Stimulated activated CD4-positive, alpha-beta T cell treated with anti-CD3 and anti-CD28 coated beads, TNF-alpha, amount 100 ng/mL, for 48 hours (primary cell): ENCODE measurements around the gene LPCAT1.

ENCODE experiments used
- DNase-seq, 3 donors: peaks; one replicate each; pipeline ENCODE4 v3.0.0-alpha.2; 2020; ENCODE audit warnings: low read depth in 3 of 3

The LPCAT1 gene

DNA sequence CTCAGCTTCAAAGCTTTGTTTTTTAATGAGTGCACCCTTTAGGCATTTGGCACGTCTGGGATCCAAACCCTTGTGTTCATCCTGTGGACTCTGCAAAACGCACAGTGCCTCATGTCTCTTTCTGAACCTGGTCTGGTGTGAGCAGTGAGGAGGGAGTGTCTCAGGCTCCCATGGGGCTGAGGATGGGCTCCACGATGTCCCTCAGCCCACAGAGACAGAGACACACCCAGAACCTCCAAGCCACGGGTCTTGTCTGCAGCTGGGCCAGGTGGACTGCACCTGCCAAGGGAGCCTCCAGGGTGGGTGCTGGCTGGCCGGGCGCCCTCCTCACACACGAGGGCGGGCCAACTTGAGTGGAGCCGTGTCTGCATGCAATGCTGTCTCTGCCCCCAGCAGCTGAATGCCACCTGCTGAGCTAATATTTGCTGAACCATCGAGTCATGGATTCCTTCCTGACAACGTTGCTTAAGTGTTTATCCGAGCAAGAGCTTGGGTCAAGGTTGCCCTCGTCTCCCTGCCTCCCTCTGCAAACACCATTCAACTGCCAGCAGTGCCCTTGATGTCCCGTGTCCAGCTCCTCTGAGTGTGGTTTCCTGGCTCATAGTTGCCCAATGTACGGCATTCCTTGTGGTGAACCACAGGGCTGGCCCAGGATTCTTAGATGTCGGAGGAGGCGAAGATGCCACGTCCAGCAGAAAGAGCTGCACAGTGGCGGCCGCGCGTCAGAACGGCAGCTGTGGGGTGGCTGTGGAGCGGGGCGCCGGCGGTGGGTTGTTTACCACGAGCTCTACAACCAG lies 31.4 kb upstream of the LPCAT1 start:
- DNase-seq: no peak

DNA sequence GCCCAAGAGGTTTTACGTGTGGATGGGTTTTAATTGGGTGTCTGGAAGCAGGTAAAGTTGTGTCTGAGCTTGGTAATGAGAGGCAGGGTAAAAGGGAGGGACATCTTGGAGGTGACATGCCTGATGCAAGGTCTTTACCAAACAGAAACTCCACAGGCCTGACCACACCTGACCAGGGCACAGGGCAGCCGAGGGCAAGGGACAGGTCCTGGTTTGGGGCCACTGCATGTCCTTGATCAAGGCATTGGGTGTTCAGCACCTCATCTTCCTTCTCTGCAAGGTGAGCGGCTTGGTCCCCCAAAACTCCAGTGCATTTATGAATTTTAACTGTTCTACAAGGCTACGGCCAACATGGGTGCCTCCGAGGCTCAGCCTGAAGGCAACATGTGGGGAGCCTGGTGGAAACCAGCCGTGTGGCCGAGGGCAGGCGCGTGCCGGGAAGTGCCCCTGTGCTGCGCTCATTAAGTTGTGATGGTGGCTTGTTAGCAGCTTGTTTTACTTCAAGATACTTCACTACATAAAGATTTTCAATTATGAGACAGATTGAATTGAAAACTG lies 30.7 kb upstream of the LPCAT1 start:
- DNase-seq: no peak

DNA sequence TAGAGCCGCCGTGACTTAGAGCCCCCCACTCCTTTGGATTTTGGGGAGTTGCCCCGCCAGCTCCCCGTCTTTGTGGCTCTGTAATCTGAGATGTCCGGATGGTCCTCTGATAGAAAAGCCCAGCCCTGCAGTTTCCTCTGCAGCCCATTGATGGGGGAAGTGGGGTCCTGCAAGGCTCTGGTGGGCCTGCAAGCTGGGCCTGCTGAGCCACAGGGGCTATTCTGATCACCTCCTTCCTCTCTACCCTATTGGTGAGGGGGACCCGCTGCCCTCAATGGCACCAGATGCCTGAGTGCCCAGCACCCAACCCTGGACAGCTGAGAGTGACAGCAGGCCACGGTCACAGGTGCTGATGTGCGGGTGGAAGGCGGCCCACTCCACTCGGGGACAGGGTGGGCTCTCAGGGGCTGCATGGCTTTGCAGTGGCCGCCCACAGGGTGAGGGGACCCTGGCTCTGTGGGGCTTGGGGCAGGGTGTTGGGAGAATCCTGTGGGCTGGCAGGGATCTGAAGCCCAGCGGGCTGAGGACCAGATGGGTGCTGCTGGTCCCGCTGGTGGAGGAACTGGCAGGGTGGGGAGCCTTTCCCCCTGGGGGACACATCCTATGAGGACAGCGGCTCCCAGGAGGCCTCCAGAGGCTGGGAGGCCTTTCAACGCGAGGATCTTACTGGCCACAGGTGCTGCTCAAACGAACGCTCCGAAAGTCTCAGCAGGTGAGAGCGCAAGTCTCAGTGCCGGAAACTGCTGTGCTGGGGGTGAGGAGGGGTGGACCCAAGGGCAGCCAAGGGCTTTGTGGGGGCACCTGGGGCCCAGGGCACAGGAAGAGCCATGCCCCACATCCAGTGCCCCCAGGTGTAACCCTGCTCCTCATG lies 30.0 kb upstream of the LPCAT1 start:
- DNase-seq: no peak

DNA sequence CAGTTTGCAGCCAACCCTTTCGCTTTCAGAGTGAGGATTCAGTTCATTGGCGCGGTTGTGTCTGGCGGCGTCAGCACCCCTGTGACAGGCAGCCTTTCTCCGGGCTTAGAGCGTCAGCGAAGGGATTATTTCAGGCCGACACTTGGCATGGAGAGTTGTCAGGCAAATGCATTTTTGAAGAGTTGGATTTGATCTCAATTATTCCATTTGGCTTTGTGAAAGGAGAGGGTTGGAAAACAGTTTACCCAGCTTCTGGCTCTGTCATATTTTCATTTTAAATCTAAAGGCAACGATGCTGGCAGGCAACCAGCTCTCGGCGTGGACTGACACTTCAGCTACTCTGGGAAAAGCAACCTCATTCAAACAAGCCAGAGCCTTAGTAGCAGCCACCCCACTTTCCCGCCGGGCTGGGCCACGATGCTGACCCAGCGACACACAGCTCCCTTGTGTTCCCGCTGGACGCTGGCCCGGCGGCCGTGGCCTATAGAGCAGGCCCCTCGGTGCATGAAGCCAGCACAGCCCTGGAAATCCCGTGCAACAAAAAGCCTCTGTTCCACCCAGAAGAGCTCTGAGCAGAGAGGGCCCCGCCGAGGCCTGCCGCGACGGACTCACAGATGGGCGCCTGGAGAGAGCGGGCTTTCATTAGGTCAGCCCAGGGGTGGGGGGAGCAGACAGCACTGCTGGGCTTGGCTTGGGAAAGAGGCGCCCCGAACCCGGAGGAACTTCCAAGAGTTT lies 28.9 kb upstream of the LPCAT1 start:
- DNase-seq: no peak

DNA sequence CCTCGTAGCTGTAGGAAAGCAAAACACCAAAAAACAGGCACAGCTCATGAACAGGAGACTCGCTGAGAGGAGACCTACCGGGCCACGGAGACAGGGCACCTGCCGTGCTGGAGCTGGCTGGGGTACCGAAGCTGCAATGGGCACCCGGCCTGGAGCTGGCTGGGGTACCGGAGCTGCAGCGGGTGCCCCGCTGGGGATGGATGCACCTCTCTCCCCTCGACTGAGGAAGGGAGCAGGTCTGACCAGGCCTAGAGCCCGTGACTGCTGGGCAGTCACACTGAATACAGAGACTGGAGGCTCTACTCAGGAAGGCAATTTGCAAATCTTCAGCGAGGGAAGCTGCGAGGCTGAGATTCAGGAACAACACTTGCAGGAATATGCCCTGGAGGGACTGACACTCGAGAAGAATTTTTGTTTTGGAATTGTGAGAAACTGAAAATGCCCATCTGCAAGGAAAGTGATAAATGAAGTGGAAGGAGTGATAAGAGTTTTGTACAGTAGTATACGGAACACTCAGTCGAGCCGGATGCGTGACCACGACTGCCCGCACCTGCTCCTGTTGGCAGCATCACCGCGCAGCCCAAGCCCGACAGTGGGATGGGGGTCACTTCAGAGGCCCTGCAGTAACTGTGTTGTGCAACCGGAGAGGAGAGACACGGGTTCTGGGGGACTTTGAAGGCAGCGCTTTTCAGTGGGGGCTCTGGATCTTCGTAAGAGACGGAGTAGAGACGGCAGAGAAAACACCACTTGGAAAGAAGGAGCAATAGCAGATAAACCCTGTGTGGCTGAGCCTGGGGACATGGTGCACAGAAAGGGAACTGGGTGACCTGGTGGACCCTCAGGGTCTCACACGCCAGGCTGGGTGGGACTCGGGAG lies 27.9 kb upstream of the LPCAT1 start:
- no peak for DNase-seq

DNA sequence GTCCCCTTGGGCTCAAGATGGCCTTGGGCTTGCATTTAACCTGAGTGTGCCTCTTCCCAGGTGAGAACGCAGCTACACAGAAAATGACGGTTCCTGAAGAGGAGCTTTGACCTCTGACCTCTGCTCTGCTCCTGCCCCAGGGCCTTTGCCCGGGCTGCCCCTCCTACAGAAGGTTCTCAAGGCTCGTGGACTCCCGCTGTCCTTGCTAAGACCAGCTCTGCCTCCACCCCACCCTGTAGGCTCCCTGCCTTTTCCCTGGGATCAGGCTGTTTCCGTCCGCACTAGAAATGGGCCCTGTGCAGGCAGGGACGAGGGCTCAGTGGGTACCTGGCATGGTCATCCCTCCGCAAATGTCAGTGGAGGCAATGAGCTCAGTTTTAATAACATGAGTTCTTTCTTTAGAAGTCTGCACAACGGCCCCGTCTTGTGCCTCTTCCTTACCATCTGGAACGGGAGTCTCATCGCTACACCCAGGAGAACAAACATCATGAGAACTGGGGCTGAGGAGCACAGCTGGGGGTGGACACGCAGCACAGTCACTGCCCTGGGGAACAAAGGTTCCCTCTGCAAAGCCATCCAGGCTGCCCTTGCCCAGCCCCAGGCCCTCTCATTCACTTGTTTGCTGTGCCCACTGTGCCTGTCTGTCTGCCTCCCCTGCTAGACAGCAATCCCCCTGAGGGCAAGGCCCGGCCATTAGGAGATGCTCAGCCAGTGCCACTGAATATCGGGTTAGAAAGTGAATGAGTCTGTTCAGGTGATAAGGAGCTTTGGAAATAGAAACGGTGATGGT lies 26.7 kb upstream of the LPCAT1 start:
- DNase-seq: no peak

DNA sequence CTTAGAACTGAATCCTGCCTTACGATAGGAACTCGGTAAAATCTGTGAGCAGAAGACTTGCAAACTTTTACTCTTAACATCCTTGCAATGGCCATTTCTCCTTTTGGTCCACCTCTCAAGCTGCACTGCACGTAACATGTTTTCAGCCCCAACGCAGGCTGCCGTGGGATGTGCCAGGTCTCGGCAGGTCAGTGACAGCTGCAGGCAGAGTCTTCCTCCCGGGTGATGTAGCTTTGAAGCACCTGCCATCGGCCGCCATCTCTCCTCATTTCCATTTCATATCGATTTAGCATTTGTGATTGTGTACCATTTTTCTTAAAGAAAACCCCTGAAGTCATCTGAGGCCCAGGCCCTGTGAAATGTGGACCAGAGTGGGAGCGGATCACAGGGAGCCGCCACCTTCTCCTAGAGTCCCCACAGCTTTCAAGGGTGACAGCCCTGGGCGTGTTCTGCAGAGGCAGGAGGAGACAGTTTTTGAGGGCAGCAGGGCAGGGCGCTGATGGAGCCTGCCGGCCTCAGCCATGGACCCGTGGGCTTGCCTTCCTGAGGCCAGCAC lies 25.8 kb upstream of the LPCAT1 start:
- no peak for DNase-seq

DNA sequence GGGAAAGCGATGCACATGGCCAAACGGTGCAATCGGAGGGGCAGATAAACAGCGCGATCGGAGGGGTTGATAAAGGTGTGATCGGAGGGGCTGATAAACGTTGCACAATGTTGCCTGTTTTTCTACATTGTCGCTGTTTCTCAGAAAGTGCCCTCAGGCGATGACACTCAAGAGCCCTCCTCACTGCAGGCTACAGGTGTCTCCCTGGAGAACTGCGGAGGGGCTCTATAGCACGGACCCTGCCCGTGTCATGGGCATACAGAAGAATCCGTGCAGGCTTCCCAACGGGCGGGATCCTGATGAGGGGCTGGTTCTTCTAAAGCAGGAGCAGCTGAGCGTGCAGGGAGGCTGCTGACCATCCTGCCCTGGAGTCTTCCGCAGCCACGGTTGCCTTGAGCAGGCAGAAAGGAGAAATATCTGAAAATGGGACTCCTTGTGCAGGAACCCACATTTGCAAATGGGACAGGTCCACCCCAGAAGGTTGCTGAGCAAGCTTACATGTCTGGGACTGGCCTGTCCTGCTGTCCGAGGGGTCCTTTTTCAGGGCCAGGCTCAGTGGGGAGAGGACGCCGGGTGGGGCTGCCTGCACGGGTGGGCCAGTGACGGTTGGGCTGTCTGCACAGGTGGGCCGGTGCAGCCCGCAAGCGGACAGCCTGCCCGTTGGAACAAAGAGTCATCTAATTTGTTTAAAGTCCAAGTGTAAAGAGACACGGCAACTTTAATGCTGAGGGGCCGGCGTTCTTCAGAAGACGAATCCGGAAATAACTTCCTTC lies 25.1 kb upstream of the LPCAT1 start:
- no peak for DNase-seq

DNA sequence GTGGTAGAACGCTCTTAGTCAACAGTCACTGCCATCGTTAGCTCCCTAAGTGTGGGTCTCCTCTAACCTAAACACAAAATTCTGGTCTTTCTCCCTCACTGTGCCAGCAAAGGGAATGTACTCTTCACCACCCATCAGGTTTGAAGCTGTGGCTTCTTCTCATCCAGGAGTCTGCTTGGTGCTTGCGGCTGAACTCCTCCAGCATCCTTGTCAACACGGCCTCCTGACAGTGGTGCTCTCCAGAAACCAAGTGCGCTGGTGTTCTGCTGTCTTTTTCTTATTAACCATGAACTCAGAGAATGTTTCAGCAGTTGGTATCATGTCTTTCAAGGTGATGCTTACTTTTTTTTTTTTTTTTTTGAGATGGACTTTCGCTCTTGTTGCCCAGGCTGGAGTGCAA lies 23.9 kb upstream of the LPCAT1 start:
- no peak for DNase-seq

DNA sequence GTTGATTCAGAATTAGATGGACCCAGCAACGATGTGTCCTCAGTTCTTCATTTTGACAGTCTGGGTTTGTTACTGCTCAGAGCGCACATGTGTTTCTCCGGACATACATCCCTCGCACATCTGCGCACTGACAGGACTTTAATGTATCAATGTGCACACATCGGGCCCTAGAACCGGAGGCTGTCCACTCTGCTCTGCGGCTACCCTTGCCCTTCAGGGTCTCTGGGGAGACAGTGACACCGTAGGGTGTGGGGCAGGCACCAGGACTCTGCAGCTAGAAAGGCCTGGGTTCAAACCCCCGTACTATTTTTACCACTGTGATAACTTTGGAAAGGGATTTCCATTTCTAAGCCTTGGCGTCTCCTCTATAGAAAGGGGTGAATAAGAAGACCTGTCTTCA lies 23.5 kb upstream of the LPCAT1 start:
- no peak for DNase-seq

DNA sequence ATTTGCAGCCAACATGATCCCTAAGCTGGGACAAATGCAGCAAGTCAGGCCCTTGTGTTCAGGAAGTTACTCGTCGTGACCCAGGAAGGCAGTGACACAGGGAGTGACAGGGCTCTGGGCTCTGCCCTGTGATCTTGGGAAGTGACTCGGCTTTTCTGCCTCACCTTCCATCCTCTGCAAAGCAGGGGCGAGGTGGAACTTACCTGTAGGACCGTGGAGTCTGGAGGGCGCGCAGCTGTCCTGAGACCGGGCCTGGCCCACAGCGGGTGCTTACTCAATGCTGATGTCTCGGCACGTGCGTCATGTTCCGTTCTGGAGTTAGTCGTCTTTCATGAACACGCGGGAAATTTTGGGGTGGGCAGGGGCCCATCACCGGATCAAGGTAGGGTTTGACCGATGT lies 22.8 kb upstream of the LPCAT1 start:
- DNase-seq: no peak

DNA sequence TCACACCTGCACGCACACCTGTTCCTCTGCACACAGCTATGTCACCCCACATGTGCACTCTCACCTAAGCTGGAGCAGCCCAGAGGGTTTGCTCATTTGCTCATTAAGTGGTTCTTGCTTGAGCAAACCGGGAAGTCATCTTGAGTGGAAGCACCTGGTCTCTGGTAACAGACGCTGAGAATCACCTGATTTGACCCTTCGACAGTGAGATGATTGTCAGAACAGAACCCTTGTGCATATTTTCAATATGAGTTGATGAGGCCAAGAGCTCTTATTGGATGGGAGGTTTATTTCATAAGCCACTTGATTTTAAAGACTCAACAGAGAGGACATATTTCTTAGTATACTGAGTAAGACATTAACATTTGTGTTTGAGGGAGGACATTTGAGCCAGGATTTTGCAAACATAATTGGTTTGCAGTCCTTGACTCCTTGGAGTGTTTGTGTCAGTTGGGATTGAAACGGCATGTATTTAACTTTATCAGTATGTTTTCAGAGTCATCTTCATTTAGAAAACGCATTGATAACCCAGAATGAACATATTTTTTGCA lies 22.1 kb upstream of the LPCAT1 start:
- no peak for DNase-seq

DNA sequence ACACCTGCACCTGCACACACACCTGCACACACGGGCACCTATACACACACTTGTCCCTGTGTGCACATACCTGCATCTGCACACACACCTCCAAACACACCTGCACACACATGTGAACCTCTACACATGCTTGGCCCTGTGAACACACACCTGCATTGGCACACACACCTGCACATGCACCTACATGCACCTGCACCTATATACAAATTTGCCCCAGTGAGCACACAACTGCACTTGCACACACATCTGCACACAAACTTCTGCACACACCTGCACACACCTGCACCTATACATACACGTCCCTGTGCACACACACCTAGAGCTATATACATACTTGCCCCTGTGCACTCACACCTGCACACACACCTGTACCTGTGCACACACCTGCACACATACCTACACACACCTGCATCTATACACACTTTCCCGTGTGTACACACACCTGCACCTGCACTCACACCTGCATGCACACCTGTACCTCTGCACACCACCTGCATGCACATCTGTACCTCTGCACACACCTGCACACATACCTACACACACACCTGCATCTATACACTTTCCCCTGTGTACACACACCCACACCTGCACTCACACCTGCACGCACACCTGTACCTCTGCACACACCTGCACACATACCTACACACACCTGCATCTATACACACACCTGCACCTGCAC lies 21.5 kb upstream of the LPCAT1 start:
- no peak for DNase-seq

DNA sequence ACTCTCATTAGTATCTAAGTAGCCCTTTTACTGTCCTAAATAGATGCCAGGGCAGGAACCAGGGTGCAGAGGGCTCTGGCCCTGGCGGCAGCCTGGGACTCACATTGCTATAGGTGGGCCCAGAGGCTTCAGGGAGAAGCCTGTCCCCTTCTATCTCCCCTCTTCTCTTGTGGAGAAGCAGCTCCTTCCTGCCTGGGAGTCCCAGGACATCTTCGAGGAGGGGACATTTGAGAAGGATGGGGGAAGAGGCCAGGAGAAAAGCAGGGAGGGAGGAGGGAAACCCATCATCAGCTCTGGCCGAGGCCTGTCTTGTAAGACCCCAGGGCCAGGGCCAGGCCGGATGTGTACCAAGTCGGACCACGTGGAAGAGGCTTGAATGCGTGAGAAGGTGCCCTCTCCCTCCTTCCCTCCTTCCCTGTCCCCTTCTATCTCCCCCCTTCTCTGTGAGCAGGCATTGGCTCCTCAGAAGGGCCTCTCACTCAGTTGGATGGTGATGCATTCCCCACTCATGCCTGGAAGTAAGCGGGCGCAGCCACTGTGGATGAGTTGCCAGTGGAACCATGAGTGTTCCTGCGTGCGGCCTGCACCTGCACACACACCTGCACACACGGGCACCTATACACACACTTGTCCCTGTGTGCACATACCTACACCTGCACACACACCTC lies 20.7 kb upstream of the LPCAT1 start:
- DNase-seq: no peak

DNA sequence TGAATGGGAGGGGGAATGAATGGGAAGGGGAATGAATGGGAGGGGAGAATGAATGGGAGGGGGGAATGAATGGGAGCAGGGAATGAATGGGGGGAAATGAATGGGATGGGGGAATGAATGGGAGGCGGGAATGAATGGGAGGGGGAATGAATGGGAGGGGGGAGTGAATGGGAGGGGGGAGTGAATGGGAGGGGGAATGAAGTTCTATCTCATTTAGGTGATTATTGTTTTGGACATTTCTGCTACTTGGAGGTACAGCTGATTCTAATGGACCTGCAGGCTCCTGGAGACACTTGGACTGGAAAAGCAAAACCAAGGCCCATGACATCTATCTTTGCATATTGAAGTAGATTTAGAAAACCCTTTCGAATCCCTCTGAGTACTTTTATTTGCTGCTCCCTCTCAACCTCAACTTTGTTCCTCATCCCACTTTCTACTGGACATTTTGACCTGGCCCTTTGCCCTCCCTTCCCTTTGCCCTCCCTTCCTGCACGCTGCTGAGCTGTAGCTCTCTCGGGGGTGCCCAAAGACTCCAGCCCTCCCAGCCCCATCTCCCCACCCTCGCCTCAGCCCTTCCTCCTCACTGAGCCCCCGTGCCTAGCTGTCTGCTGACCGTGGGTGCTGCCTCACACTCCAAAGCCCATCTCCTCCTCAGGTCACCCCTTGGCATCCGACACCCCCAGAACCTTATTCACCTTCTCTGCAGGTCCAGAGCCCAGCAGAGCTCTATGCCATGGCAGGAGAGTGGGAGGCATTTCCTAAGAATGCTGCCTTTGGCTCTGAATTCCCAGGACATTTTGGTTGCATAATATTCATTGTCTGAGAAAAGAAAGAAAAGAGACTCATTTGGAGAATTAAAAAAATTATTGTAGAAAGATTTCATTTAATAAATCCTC lies 19.9 kb upstream of the LPCAT1 start:
- DNase-seq: no peak

DNA sequence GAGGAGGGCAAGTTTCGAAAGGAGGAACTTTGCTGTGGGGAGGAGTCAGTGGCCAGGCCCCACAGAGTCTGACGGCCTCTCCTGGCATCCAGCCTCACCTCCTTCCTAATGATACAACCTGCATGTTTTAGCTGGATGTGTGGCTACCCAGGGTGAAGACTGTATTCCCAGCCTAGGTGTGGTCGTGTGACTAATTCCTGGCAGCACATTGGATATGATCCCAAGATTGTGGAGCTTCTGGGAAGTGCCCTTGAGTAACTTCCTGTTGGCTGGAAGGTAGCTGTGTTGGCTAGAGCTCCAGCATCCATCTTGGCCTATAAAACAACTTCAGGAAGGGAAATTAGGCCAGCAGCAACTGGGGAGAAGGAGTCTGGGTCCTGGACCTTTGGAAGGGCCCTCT lies 19.0 kb upstream of the LPCAT1 start:
- DNase-seq: no peak
